Ovary (tissue), 1 donor: ENCODE results near the gene PSMB10.

Experiments
- EP300 ChIP-seq: sonication (generic); formaldehyde crosslinking; IDR thresholded peaks from one replicate; pipeline ENCODE4 v1.6.1; 2017; ENCODE audit warnings: antibody characterized with exemption
- POLR2A ChIP-seq: fragments of 450-650 bp; IDR thresholded peaks from one replicate; pipeline ENCODE4 v1.6.1; 2017; ENCODE audit warnings: antibody characterized with exemption, mild to moderate bottlenecking, moderate library complexity

- no peak for TF ChIP-seq EP300
- no peak for TF ChIP-seq POLR2A
These were observed 393 bp upstream of the PSMB10 start for GRCh38 chr16:67936880-67937605.
